ENCODE measurements around the gene MVK. TPM values are rescaled to one million over a fixed set of nuclear protein-coding genes. Genes with fewer than 3 reads are reported as not detected.
A peak's percentile ranks its signal among the peaks of the same experiment; 100 is the strongest.
"Not testable (repeated sequence)": the region's sequence is repeated elsewhere in the genome, so short reads cannot be mapped to it uniquely, and the experiment has no call there.

Gene MVK
- total RNA-seq, 6 experiments from 2014 or later = 14.2 to 60.0 (median 37.6) TPM

DNA sequence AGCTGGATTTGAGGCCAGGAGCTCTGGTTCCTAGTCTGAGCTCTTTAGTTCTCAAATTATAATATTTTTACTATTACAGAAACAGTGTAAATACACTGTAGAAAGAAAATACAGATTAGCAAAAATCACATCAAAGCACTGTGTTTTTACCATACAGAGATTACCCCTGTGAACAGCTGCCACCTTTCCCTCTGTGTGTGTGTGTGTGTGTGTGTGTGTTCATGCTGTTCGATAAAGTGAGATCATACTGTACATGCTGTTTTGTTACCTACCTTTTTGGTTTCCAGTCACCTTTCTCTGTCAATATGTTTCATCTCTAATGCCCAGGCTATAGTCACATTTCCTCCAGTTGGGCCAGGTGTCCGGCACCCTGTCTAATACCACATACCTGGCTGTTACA, 26.9 kb downstream of the MVK start:
- Histone ChIP-seq H3K4me1 (peaks cover 0 to 14% (median 2%) of the 10 kb centered on the region in 4 donors), H3K27ac (no peak overlapping the region), H3K9me3 (no peaks in the 10 kb centered on the region), H3K4me3 (no peak overlapping the region), H3K36me3 (peaks cover 0 to 6% (median 0%) of the 10 kb centered on the region in 4 donors), H3K27me3 (no peaks in the 10 kb centered on the region)
- TF ChIP-seq, protein P1, sequence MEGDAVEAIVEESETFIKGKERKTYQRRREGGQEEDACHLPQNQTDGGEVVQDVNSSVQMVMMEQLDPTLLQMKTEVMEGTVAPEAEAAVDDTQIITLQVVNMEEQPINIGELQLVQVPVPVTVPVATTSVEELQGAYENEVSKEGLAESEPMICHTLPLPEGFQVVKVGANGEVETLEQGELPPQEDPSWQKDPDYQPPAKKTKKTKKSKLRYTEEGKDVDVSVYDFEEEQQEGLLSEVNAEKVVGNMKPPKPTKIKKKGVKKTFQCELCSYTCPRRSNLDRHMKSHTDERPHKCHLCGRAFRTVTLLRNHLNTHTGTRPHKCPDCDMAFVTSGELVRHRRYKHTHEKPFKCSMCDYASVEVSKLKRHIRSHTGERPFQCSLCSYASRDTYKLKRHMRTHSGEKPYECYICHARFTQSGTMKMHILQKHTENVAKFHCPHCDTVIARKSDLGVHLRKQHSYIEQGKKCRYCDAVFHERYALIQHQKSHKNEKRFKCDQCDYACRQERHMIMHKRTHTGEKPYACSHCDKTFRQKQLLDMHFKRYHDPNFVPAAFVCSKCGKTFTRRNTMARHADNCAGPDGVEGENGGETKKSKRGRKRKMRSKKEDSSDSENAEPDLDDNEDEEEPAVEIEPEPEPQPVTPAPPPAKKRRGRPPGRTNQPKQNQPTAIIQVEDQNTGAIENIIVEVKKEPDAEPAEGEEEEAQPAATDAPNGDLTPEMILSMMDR (IDR thresholded peaks at IDR 0.05) = no peak
- TF ChIP-seq POLR2A (IDR thresholded peaks at IDR 0.05) = no peak
- 69% methylated on average over 2 of the region's 2 CpGs for WGBS (ENCODE audit: insufficient coverage, low coverage, low lambda C conversion rate, missing lambda C conversion rate)
- intact Hi-C loops (cut with DNase I) = loop anchor here in 1 of 2 donors (5.0 kb wide), 1 partner anchor 117 kb away; no protein-coding TSS in a partner anchor
- ATAC-seq (no peak), DNase-seq (no peak)

- peaks cover 0 to 14% (median 2%) of the 10 kb centered on the region in 4 donors for H3K4me1 ChIP-seq
- peaks cover 0 to 1% (median 0%) of the 10 kb centered on the region in 4 donors for H3K36me3 ChIP-seq
- intact Hi-C loops (cut with DNase I) = loop anchor here in 1 of 2 donors (5.0 kb wide), 1 partner anchor 116 kb away; no protein-coding TSS in a partner anchor
- no peak overlapping the region for H3K4me3 ChIP-seq
- H3K27me3 ChIP-seq = no peaks in the 10 kb centered on the region
- H3K27ac ChIP-seq = no peak overlapping the region
- ATAC-seq = no peak
- no peaks in the 10 kb centered on the region for H3K9me3 ChIP-seq
- DNase-seq = no peak
- TF ChIP-seq POLR2A (IDR thresholded peaks at IDR 0.05) = no peak
- TF ChIP-seq, protein P1 (IDR thresholded peaks at IDR 0.05) = no peak
- 90% methylated on average over 2 of the region's 8 CpGs for WGBS (ENCODE audit: insufficient coverage, low coverage, low lambda C conversion rate, missing lambda C conversion rate)
Observed at GRCh38 chr12:109600995-109601394, 27.4 kb downstream of the MVK start.

- no peak for TF ChIP-seq POLR2A (IDR thresholded peaks at IDR 0.05)
- TF ChIP-seq, protein P1 (IDR thresholded peaks at IDR 0.05) = no peak
- Histone ChIP-seq H3K4me3 (no peak overlapping the region), H3K9me3 (no peaks in the 10 kb centered on the region), H3K27me3 (no peaks in the 10 kb centered on the region), H3K27ac (no peak overlapping the region), H3K36me3 (no peaks in the 10 kb centered on the region), H3K4me1 (peaks cover 0 to 14% (median 2%) of the 10 kb centered on the region in 4 donors)
- intact Hi-C loops (cut with DNase I) = loop anchor here in 1 of 2 donors (5.0 kb wide), 1 partner anchor 116 kb away; no protein-coding TSS in a partner anchor
- WGBS (ENCODE audit: insufficient coverage, low coverage, low lambda C conversion rate, missing lambda C conversion rate) = 92% methylated on average over 2 of the region's 8 CpGs
- ATAC-seq = no peak
- no peak for DNase-seq
Observed at GRCh38 chr12:109601557-109601956, 28.0 kb downstream of the MVK start.

DNA sequence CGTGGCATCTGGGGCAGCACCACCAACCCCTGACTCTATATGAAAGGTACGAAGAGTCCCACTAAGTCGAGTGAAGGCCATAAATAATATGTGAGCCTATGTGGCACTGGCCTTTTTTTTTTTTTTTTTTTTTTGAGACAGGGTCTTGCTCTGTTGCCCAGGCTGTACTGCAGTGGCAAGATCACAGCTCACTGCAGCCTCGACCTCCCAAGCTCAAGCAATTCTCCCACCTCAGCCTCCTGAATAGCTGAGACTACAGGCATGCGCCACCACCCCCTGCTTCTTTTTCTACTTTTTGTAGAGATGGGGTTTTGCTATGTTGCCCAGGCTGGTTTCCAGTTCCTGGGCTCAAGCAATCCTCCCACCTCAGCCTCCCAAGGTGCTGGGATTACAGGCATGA, 28.5 kb downstream of the MVK start:
- DNase-seq, ATAC-seq, H3K9me3 ChIP-seq, H3K36me3 ChIP-seq, H3K4me3 ChIP-seq, H3K27ac ChIP-seq, H3K27me3 ChIP-seq: not testable (repeated sequence)
- H3K4me1 ChIP-seq = peaks cover 0 to 14% (median 2%) of the 10 kb centered on the region in 4 donors
- intact Hi-C loops (cut with DNase I) = loop anchor here in 1 of 2 donors (5.0 kb wide), 1 partner anchor 115 kb away; no protein-coding TSS in a partner anchor
- WGBS (ENCODE audit: insufficient coverage, low coverage, low lambda C conversion rate, missing lambda C conversion rate) = 78% methylated on average over 3 of the region's 5 CpGs

- intact Hi-C loops (cut with DNase I) = loop anchor here in 1 of 2 donors (5.0 kb wide), 1 partner anchor 113 kb away; no protein-coding TSS in a partner anchor
- Histone ChIP-seq H3K27ac (no peak overlapping the region), H3K4me3 (no peak overlapping the region), H3K9me3 (no peaks in the 10 kb centered on the region), H3K4me1 (no peaks in the 10 kb centered on the region), H3K27me3 (no peaks in the 10 kb centered on the region), H3K36me3 (no peaks in the 10 kb centered on the region)
- no peak for DNase-seq
- 45% methylated on average over 3 of the region's 3 CpGs for WGBS (ENCODE audit: insufficient coverage, low coverage, low lambda C conversion rate, missing lambda C conversion rate)
- ATAC-seq = peak; percentile 57 to 89 (median 67)
- no peak for TF ChIP-seq POLR2A (IDR thresholded peaks at IDR 0.05)
- TF ChIP-seq, protein P1 (IDR thresholded peaks at IDR 0.05) = no peak
Observed at GRCh38 chr12:109604132-109604585, 30.6 kb downstream of the MVK start.

Measured in right lobe of liver (tissue), 6 donors.